HepG2 (cell line): ENCODE results near the gene MRPS2. TPM values are rescaled to one million over a fixed set of nuclear protein-coding genes. Genes with fewer than 3 reads are reported as not detected.

Experiments
- ATAC-seq: fragments of 200-7000 bp; cut with Tn5 transposase; 3 replicates; pipeline ENCODE4 v1.9.1; 2020; ENCODE audit warnings: mild to moderate bottlenecking, moderate library complexity
- BruUV-seq: library from RNA; stranded (reverse); fragments of 400-500 nt; replicated peaks from 2 replicates; lab custom pipeline; 2021; lab: Mats Ljungman, UMichigan
- CTCF ChIA-PET: fragments of 300-600 bp; formaldehyde crosslinking; extraction: SDS; loops from one replicate; lab custom pipeline; 2021; ENCODE audit warnings: low total read pairs, inconsistent platforms, low intra/inter-chr PET ratio; lab: Yijun Ruan, JAX
- POLR2A ChIA-PET: fragments of 350-600 bp; sonication (Branson Sonifier 250); formaldehyde crosslinking; loops from one replicate; lab custom pipeline; 2020; ENCODE audit warnings: antibody characterized with exemption, inconsistent platforms; lab: Yijun Ruan, JAX
- DNase-seq: peaks from one replicate; pipeline ENCODE4 v3.0.0-alpha.2; 2015; ENCODE audit warnings: low spot score
- FAIRE-seq: peaks from 3 replicates; lab custom pipeline; 2011; peaks lifted over from hg19 to GRCh38; lab: Jason Lieb, UNC
- H2AFZ ChIP-seq: one replicate; pipeline ENCODE4 v1.6.1; 2011; ENCODE audit warnings: low read length, inconsistent platforms
- H3K27ac ChIP-seq: fragments of 300-600 bp; 3 replicates; pipeline ENCODE4 v1.8.0; 2011; ENCODE audit warnings: mixed run types, mild to moderate bottlenecking, mixed read lengths, low read length, inconsistent platforms; ENCODE audit not compliant: insufficient read depth; ENCODE audit errors: extremely low read length
- H3K27me3 ChIP-seq, 2 experiments: fragments of 200-600 bp in 1 of 2; 2 replicates in 1 of 2; 3 replicates in 1 of 2; pipeline versions ENCODE4 v1.6.0 to v1.8.0; 2011; ENCODE audit warnings: low read length in 2 of 2, mild to moderate bottlenecking in 2 of 2, moderate library complexity in 2 of 2, inconsistent platforms in 1 of 2; ENCODE audit not compliant: insufficient read depth in 2 of 2, control insufficient read depth in 1 of 2
- H3K36me3 ChIP-seq, 2 experiments: fragments of 200-600 bp in 1 of 2; replicated peaks in 1 of 2; 2 replicates in 1 of 2; 3 replicates in 1 of 2; pipeline versions ENCODE4 v1.5.1 to v1.8.0; 2011; ENCODE audit warnings: low read length in 2 of 2, inconsistent platforms in 1 of 2; ENCODE audit not compliant: insufficient read depth in 2 of 2, control insufficient read depth in 1 of 2
- H3K4me1 ChIP-seq: 2 replicates; pipeline ENCODE4 v1.5.1; 2012; ENCODE audit warnings: low read length, inconsistent platforms; ENCODE audit not compliant: insufficient read depth
- H3K4me2 ChIP-seq: 2 replicates; pipeline ENCODE4 v1.6.0; 2011; ENCODE audit warnings: low read depth, low read length, inconsistent platforms
- H3K4me3 ChIP-seq, 3 experiments: fragments of 200-600 bp in 1 of 3; sonication (generic), shearing (Covaris generic) in 1 of 3; replicated peaks in 1 of 3; 2 replicates each; pipeline ENCODE4 v1.5.1; 2011 to 2016; ENCODE audit warnings: low read length in 3 of 3, inconsistent platforms in 2 of 3, low read depth in 2 of 3, mild to moderate bottlenecking in 2 of 3, control low read depth in 1 of 3, mixed read lengths in 1 of 3; ENCODE audit not compliant: insufficient read depth in 1 of 3
- H3K79me2 ChIP-seq: one replicate; pipeline ENCODE4 v1.6.1; 2011; ENCODE audit warnings: low read length, inconsistent platforms; ENCODE audit not compliant: insufficient read depth
- H3K9ac ChIP-seq: 2 replicates; pipeline ENCODE4 v1.6.0; 2011; ENCODE audit warnings: mild to moderate bottlenecking, low read depth, low read length, inconsistent platforms; ENCODE audit not compliant: insufficient read depth
- H3K9me3 ChIP-seq: 2 replicates; pipeline ENCODE4 v1.5.1; 2012; ENCODE audit warnings: mild to moderate bottlenecking, low read length
- H4K20me1 ChIP-seq: 2 replicates; pipeline ENCODE4 v1.6.0; 2011; ENCODE audit warnings: inconsistent platforms, mild to moderate bottlenecking, low read length, moderate library complexity; ENCODE audit not compliant: insufficient read depth
- STAT5B ChIP-seq: sonication (generic); formaldehyde crosslinking; IDR thresholded peaks from 2 replicates; pipeline ENCODE4 v1.4.0; 2020; ENCODE audit warnings: missing genetic modification reagents
- THYN1 ChIP-seq: sonication (generic); formaldehyde crosslinking; IDR thresholded peaks from 2 replicates; pipeline ENCODE4 v1.8.1; 2023; ENCODE audit warnings: low read depth, mild to moderate bottlenecking, moderate library complexity, missing genetic modification reagents, borderline replicate concordance
- XRCC5 ChIP-seq: fragments of 200-400 bp; formaldehyde crosslinking; optimal IDR thresholded peaks from 2 replicates; pipeline ENCODE3; 2017; ENCODE audit warnings: mild to moderate bottlenecking, low read length
- ZFP62 ChIP-seq: sonication (generic); formaldehyde crosslinking; IDR thresholded peaks from 2 replicates; pipeline ENCODE4 v1.4.0; 2020; ENCODE audit warnings: missing genetic modification reagents
- ZNF30 ChIP-seq: sonication (generic); formaldehyde crosslinking; IDR thresholded peaks from 2 replicates; pipeline ENCODE4 v1.5.0; 2020; ENCODE audit warnings: mild to moderate bottlenecking, missing genetic modification reagents
- ZNF468 ChIP-seq: sonication (generic); formaldehyde crosslinking; IDR thresholded peaks from 2 replicates; pipeline ENCODE4 v1.8.0; 2022; ENCODE audit warnings: mild to moderate bottlenecking, moderate library complexity, missing genetic modification reagents
- WGBS: methylation state at CpG from one replicate; pipeline ENCODE4 v1.1.6; 2017; ENCODE audit warnings: low lambda C conversion rate; 5-methylcytosine and 5-hydroxymethylcytosine counted together
- in situ Hi-C: cut with HindIII; loops from 2 replicates; pipeline ENCODE4 v1.10.0; 2017; ENCODE audit warnings: low pct_unique_long_range_greater_than_20kb; ENCODE audit not compliant: extremely low pct_ligation_motif_present
- intact Hi-C: fragments of 100-400 bp; cut with micrococcal nuclease; formaldehyde crosslinking; loops from one replicate; pipeline ENCODE4 v1.10.0; 2022; ENCODE audit not compliant: unreplicated experiment
- polyA plus RNA-seq, 8 experiments: library from polyadenylated mRNA; depleted of rRNA in 3 of 8; stranded (reverse) in 7 of 8; unstranded in 1 of 8; fragments of >200 nt; fragmentation: Illumina TruSeq in 4 of 8; extraction: Trizol in 4 of 8; gene quantifications; 2 replicates each; pipeline versions ENCODE4 v1.2.1 to v1.2.3, GENCODE V29; 2011 to 2016; ENCODE audit warnings: low read depth in 4 of 8, missing spikeins in 1 of 8, mixed read lengths in 1 of 8; ENCODE audit not compliant: insufficient read depth in 1 of 8
- total RNA-seq, 5 experiments: library from RNA; depleted of rRNA; stranded (reverse); fragments of >200 nt; fragmentation: Illumina TruSeq; extraction: Trizol; gene quantifications; 2 replicates each; pipeline ENCODE4 v1.2.3, GENCODE V29; 2016; ENCODE audit warnings: low read depth in 1 of 5

MRPS2 gene
- total and polyA plus RNA-seq, 2 of the 13 experiments (the other 11 are each of a cell fraction or from before 2014, with no cell fraction given): 44.4 to 86.7 TPM

- Histone ChIP-seq H3K4me1 (peaks cover 19% of the 10 kb centered on the region), H3K36me3 (no peaks in the 10 kb centered on the region), H3K9me3 (no peaks in the 10 kb centered on the region), H3K4me2 (no peak overlapping the region), H3K27me3 (peaks cover 13 to 56% of the 10 kb centered on the region in 2 experiments; a peak in 4 of 5 replicates), H4K20me1 (no peaks in the 10 kb centered on the region), H3K27ac (no peak overlapping the region), H3K79me2 (no peaks in the 10 kb centered on the region), H2AFZ (no peak overlapping the region), H3K9ac (no peak overlapping the region), H3K4me3 (no peak overlapping the region)
- in situ Hi-C loops (no loop called here), intact Hi-C loops (no loop called here)
- BruUV-seq: no TSS peak
- DNase-seq (no peak), ATAC-seq (no peak), FAIRE-seq (no peak)
- 24% methylated on average over 3 of the region's 13 CpGs for WGBS
- CTCF ChIA-PET: no interaction called here
- POLR2A ChIA-PET: no interaction called here
- TF ChIP-seq THYN1 (CRISPR knock-in tag) (no peak), ZFP62 (CRISPR knock-in tag) (no peak), ZNF30 (no peak), XRCC5 (no peak), ZNF468 (CRISPR knock-in tag) (no peak)
These were observed 51.0 kb downstream of the MRPS2 start for GRCh38 chr9:135551456-135551855.

DNA sequence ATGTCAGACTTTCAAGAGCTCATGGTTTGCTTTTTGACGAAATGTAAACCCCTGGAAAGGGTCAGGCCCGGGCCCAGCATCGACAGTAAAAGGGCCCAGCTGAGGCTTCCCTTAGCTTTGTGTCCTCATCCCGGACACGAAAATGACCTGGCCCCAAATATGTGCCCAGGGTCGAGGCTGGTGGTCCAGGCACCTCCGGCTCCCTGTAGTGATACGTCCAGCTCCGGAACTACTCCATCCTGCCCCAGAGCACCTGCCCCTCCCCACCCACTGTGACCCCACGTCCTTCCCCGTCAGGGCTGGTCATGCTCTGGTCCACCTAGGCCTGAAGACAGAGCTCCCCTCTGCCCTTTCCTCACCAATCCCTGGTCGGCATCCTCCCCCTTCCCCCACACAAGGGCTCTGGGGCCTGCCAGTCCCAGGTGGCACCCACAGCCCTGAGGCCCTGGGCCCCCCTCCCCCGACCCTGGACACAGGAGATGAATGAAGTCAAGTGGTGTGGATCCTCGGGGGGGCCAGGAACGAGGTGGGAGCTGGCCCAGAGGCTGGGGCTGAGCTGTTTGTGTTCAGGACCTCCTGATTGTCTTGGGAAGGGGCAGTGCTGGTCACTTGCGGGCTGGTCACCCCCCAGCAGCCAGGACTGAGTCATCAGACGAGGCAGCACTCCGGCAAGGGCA is 51.7 kb downstream of the MRPS2 start:
- Histone ChIP-seq H3K4me2 (no peak overlapping the region), H4K20me1 (no peaks in the 10 kb centered on the region), H3K4me3 (no peak overlapping the region), H3K27me3 (peaks cover 13 to 55% of the 10 kb centered on the region in 2 experiments; a peak in 4 of 5 replicates), H3K27ac (no peak overlapping the region), H3K36me3 (no peaks in the 10 kb centered on the region), H3K9ac (no peak overlapping the region), H3K9me3 (no peaks in the 10 kb centered on the region), H3K79me2 (no peaks in the 10 kb centered on the region), H3K4me1 (peaks cover 19% of the 10 kb centered on the region)
- ATAC-seq (no peak), FAIRE-seq (no peak), DNase-seq (no peak)
- intact Hi-C loops: no loop called here
- ChIA-PET CTCF (no interaction called here), POLR2A (interaction anchor here (1.0 kb wide), 1 partner anchor 25 kb away, joined by 3 read pairs; no protein-coding TSS in a partner anchor)
- WGBS: 3% methylated on average over 8 of the region's 18 CpGs
- in situ Hi-C loops: no loop called here
- no TSS peak for BruUV-seq
- TF ChIP-seq STAT5B (CRISPR knock-in tag): no peak
- TF ChIP-seq, all 625 proteins: peak for 0
- H2AFZ ChIP-seq: no peak overlapping the region
